Left lung (tissue), 10 donors: ENCODE data around the gene TSSK6. TPM values are rescaled to one million over a fixed set of nuclear protein-coding genes. Genes with fewer than 3 reads are reported as not detected.

Experiments
- ATAC-seq: fragments of 200-7000 bp; cut with Tn5 transposase; one replicate; pipeline ENCODE4 v1.9.1; 2020; ENCODE audit warnings: moderate library complexity
- DNase-seq, 4 donors: peaks; one replicate each; pipeline ENCODE4 v3.0.0-alpha.2; 2013 to 2020
- H3K27ac ChIP-seq, 2 donors: fragments of 200-600 bp; sonication (generic) in 1 of 2; one replicate each; pipeline versions ENCODE4 v1.5.0 to v1.8.0; 2020 to 2021
- H3K27me3 ChIP-seq, 2 donors: fragments of 200-600 bp; sonication (generic) in 1 of 2; one replicate each; pipeline versions ENCODE4 v1.5.0 to v1.8.0; 2020 to 2021
- H3K36me3 ChIP-seq, 2 donors: fragments of 200-600 bp; sonication (generic) in 1 of 2; one replicate each; pipeline versions ENCODE4 v1.5.0 to v1.8.0; 2020 to 2021
- H3K4me1 ChIP-seq, 2 donors: fragments of 200-600 bp; one replicate each; pipeline ENCODE4 v1.8.0; 2021
- H3K4me3 ChIP-seq, 2 donors: fragments of 200-600 bp; sonication (generic) in 1 of 2; one replicate each; pipeline versions ENCODE4 v1.5.0 to v1.8.0; 2020 to 2021; ENCODE audit warnings: mild to moderate bottlenecking in 1 of 2
- H3K9me3 ChIP-seq, 2 donors: fragments of 200-600 bp; sonication (generic) in 1 of 2; one replicate each; pipeline versions ENCODE4 v1.5.0 to v1.8.0; 2020 to 2021
- CTCF ChIP-seq, 2 donors: fragments of 200-600 bp; sonication (generic) in 1 of 2; IDR thresholded peaks; one replicate each; pipeline versions ENCODE4 v1.5.0 to v1.8.0; 2021; ENCODE audit warnings: antibody characterized with exemption in 2 of 2
- intact Hi-C, 2 donors: fragments of 100-400 bp; cut with DNase I; formaldehyde crosslinking; loops; one replicate each; pipeline versions ENCODE4 v1.11.2 to v1.14.2; 2022
- polyA plus RNA-seq, 6 donors: library from polyadenylated mRNA; unstranded; fragments of 120-200 nt; gene quantifications; one replicate each; pipeline ENCODE4 v1.2.1, GENCODE V29; 2013; ENCODE audit not compliant: insufficient read length in 6 of 6
- total RNA-seq, 2 donors: library from RNA; stranded (reverse); fragmentation: NEBNext Ultra II Directional; extraction: Animal tissue kit (Norgen Biotek cat#: 25700); gene quantifications; one replicate each; pipeline ENCODE4 v1.2.1, GENCODE V29; 2021
- donor health status: DM: no; HTN: yes; CAD: no.
- donor health status: DM: no; HTN: no; CAD: no.

The TSSK6 gene
- total and polyA plus RNA-seq, 8 donors: 0.67 to 1.4 (median 1.2) TPM

- H3K4me1 ChIP-seq: peaks cover 18 to 55% of the 10 kb centered on the region in 2 donors
- intact Hi-C loops: no loop called here
- no peak overlapping the region for H3K4me3 ChIP-seq
- TF ChIP-seq CTCF (IDR thresholded peaks at IDR 0.05): no peak
- DNase-seq: peak in 1 of 4 donors; percentile 62
- no peak for ATAC-seq
- peaks cover 0 to 33% of the 10 kb centered on the region in 2 donors for H3K36me3 ChIP-seq
- H3K9me3 ChIP-seq: no peaks in the 10 kb centered on the region
- peak overlapping the region in 1 of 2 donors; percentile 86 for H3K27ac ChIP-seq
- no peaks in the 10 kb centered on the region for H3K27me3 ChIP-seq
Observed at GRCh38 chr19:19486343-19487076, 28.8 kb downstream of the TSSK6 start.

- Histone ChIP-seq H3K27ac (no peak overlapping the region), H3K9me3 (no peaks in the 10 kb centered on the region), H3K27me3 (no peaks in the 10 kb centered on the region), H3K4me1 (peaks cover 18 to 53% of the 10 kb centered on the region in 2 donors), H3K36me3 (peaks cover 0 to 32% of the 10 kb centered on the region in 2 donors), H3K4me3 (no peak overlapping the region)
- intact Hi-C loops: no loop called here
- no peak for TF ChIP-seq CTCF (IDR thresholded peaks at IDR 0.05)
- DNase-seq (peak in 1 of 4 donors; percentile 31), ATAC-seq (no peak)
Observed at GRCh38 chr19:19485998-19486290, 29.4 kb downstream of the TSSK6 start.

GRCh38 chr19:19485161-19485997 is 30.0 kb downstream of the TSSK6 start:
- intact Hi-C loops: no loop called here
- Histone ChIP-seq H3K27ac (peak overlapping the region in 1 of 2 donors; percentile 48), H3K36me3 (peaks cover 0 to 35% of the 10 kb centered on the region in 2 donors), H3K9me3 (no peaks in the 10 kb centered on the region), H3K27me3 (no peaks in the 10 kb centered on the region), H3K4me1 (peaks cover 18 to 47% of the 10 kb centered on the region in 2 donors), H3K4me3 (no peak overlapping the region)
- TF ChIP-seq CTCF (IDR thresholded peaks at IDR 0.05): no peak
- DNase-seq (peak in 2 of 4 donors; percentile 54 to 74), ATAC-seq (no peak)

- Histone ChIP-seq H3K36me3 (peaks cover 0 to 41% of the 10 kb centered on the region in 2 donors), H3K27ac (no peak overlapping the region), H3K4me1 (peaks cover 6 to 29% of the 10 kb centered on the region in 2 donors), H3K27me3 (no peaks in the 10 kb centered on the region), H3K4me3 (no peak overlapping the region), H3K9me3 (no peaks in the 10 kb centered on the region)
- no peak for TF ChIP-seq CTCF (IDR thresholded peaks at IDR 0.05)
- ATAC-seq: no peak
- intact Hi-C loops: no loop called here
- peak in 2 of 4 donors; percentile 55 to 69 for DNase-seq
Observed at GRCh38 chr19:19482809-19483596, 32.3 kb downstream of the TSSK6 start.
